HG03196 (cell line): Measurements from ENCODE around the gene KDM6A.
"Not testable (repeated sequence)": the region's sequence is repeated elsewhere in the genome, so short reads cannot be mapped to it uniquely, and the experiment has no call there.

Experiments used
- ATAC-seq: cut with Tn5 transposase; IDR thresholded peaks from one replicate; pipeline ENCODE4 v1.9.1; 2021; ENCODE audit not compliant: unreplicated experiment

The KDM6A gene

GRCh38 chrX:45001048-45001447, 128.1 kb downstream of the KDM6A start:
- ATAC-seq = no peak

- ATAC-seq = no peak
These were observed 130.1 kb downstream of the KDM6A start for GRCh38 chrX:45003085-45003484.

- ATAC-seq = no peak
These were observed 133.2 kb downstream of the KDM6A start for GRCh38 chrX:45006002-45006800.

GRCh38 chrX:45007598-45007997, 134.6 kb downstream of the KDM6A start:
- ATAC-seq = no peak

GRCh38 chrX:45009371-45010000, 136.5 kb downstream of the KDM6A start:
- no peak for ATAC-seq

- ATAC-seq = no peak
These were observed 138.1 kb downstream of the KDM6A start for GRCh38 chrX:45011131-45011530.

GRCh38 chrX:45011597-45011996, 138.6 kb downstream of the KDM6A start:
- ATAC-seq = no peak

GRCh38 chrX:45017946-45018345, 145.0 kb downstream of the KDM6A start:
- ATAC-seq = no peak

GRCh38 chrX:45022150-45022549, 149.2 kb downstream of the KDM6A start:
- no peak for ATAC-seq

- ATAC-seq = no peak
These were observed 151.5 kb downstream of the KDM6A start for GRCh38 chrX:45024501-45024900.

GRCh38 chrX:45026036-45026435, 153.0 kb downstream of the KDM6A start:
- no peak for ATAC-seq

- no peak for ATAC-seq
These were observed 158.9 kb downstream of the KDM6A start for GRCh38 chrX:45031830-45032378.

GRCh38 chrX:45035071-45035470, 162.1 kb downstream of the KDM6A start:
- ATAC-seq = no peak

- ATAC-seq = no peak
These were observed 163.2 kb downstream of the KDM6A start for GRCh38 chrX:45036161-45036560.

- ATAC-seq = not testable (repeated sequence)
These were observed 167.1 kb downstream of the KDM6A start for GRCh38 chrX:45040137-45040536.

- no peak for ATAC-seq
These were observed 173.4 kb downstream of the KDM6A start for GRCh38 chrX:45046417-45046816.

- ATAC-seq = no peak
These were observed 177.6 kb downstream of the KDM6A start for GRCh38 chrX:45050558-45050957.

- no peak for ATAC-seq
These were observed 183.6 kb downstream of the KDM6A start for GRCh38 chrX:45056428-45057145.

GRCh38 chrX:45059906-45060305, 186.9 kb downstream of the KDM6A start:
- ATAC-seq = not testable (repeated sequence)

- no peak for ATAC-seq
These were observed 190.5 kb downstream of the KDM6A start for GRCh38 chrX:45063319-45064095.

GRCh38 chrX:45068569-45068968, 195.6 kb downstream of the KDM6A start:
- ATAC-seq = no peak
